Measurements from ENCODE around the gene RCC2.
A peak's percentile ranks its signal among the peaks of the same experiment; 100 is the strongest.

Gene RCC2

GRCh38 chr1:17369466-17369865 lies 70.0 kb downstream of the RCC2 start:
- TF ChIP-seq SCRT2 (tag by site-specific recombination; IDR thresholded peaks at IDR 0.05) (peak; percentile 59), SCRT1 (tag by site-specific recombination; IDR thresholded peaks at IDR 0.05; ENCODE audit: borderline replicate concordance) (peak; percentile 41; the same call in 1 of the 2 replicates), ZNF341 (tag by site-specific recombination; IDR thresholded peaks at IDR 0.05; ENCODE audit: low read depth) (no peak)
- Histone ChIP-seq H3K36me3 (ENCODE audit: control insufficient read depth in 2 of 2, insufficient read depth in 1 of 2, low read length in 2 of 2) (no peaks in the 10 kb centered on the region), H3K27ac (ENCODE audit: extremely low read depth, low read depth, low read length) (no peak overlapping the region), H3K9me3 (ENCODE audit: control insufficient read depth, insufficient read depth, low read depth, low read length) (no peaks in the 10 kb centered on the region), H3K4me3 (ENCODE audit: low read depth, low read length) (no peak overlapping the region), H3K4me1 (ENCODE audit: control insufficient read depth, insufficient read depth, low read length) (no peaks in the 10 kb centered on the region)
- CTCF ChIA-PET, result interaction anchor here (1.7 kb wide), 1 partner anchor 10 kb away, joined by 4 read pairs; no protein-coding TSS in a partner anchor
- POLR2A ChIA-PET, result no interaction called here

DNA sequence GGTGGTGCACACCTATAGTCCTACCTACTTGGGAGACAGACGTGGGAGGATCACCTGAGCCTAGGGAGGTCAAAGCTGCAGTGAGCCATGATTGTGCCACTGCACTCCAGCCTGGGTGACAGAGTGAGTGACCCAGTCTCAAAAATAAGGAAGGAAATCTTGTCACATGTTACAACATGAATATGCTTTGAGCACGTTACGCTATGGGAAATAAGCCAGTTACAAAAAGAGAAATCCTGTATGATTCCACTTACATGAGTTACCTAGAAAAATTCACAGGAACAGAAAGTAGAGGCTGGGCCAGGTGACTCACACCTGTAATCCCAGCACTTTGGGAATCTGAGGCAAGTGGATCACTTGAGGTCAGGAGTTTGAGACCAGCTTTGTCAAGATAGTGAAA lies 74.2 kb downstream of the RCC2 start:
- Histone ChIP-seq H3K36me3 (ENCODE audit: control insufficient read depth in 2 of 2, insufficient read depth in 1 of 2, low read length in 2 of 2) (no peaks in the 10 kb centered on the region), H3K4me3 (ENCODE audit: low read depth, low read length) (no peak overlapping the region), H3K4me1 (ENCODE audit: control insufficient read depth, insufficient read depth, low read length) (no peaks in the 10 kb centered on the region), H3K9me3 (ENCODE audit: control insufficient read depth, insufficient read depth, low read depth, low read length) (no peaks in the 10 kb centered on the region), H3K27ac (ENCODE audit: extremely low read depth, low read depth, low read length) (no peak overlapping the region)
- POLR2A ChIA-PET, result no interaction called here
- CTCF ChIA-PET, result no interaction called here
- TF ChIP-seq ZNF776 (tag by site-specific recombination; IDR thresholded peaks at IDR 0.05; ENCODE audit: borderline replicate concordance) (no peak), ZNF704 (tag by site-specific recombination; IDR thresholded peaks at IDR 0.05) (no peak), RBAK (tag by site-specific recombination; IDR thresholded peaks at IDR 0.05) (no peak), ZNF157 (tag by site-specific recombination; IDR thresholded peaks at IDR 0.05) (no peak), ZNF112 (tag by site-specific recombination; IDR thresholded peaks at IDR 0.05) (no peak), ZNF626 (tag by site-specific recombination; IDR thresholded peaks at IDR 0.05) (no peak), ZNF214 (tag by site-specific recombination; IDR thresholded peaks at IDR 0.05; ENCODE audit: borderline replicate concordance) (no peak), GLI2 (tag by site-specific recombination; IDR thresholded peaks at IDR 0.05; ENCODE audit: borderline replicate concordance, low read depth) (no peak), SETDB1 (IDR thresholded peaks at IDR 0.05; ENCODE audit: insufficient read length, low read length) (no peak), ZNF664 (tag by site-specific recombination; IDR thresholded peaks at IDR 0.05) (no peak), ZFP41 (tag by site-specific recombination; IDR thresholded peaks at IDR 0.05; ENCODE audit: borderline replicate concordance) (no peak)
- TF ChIP-seq, protein P1, sequence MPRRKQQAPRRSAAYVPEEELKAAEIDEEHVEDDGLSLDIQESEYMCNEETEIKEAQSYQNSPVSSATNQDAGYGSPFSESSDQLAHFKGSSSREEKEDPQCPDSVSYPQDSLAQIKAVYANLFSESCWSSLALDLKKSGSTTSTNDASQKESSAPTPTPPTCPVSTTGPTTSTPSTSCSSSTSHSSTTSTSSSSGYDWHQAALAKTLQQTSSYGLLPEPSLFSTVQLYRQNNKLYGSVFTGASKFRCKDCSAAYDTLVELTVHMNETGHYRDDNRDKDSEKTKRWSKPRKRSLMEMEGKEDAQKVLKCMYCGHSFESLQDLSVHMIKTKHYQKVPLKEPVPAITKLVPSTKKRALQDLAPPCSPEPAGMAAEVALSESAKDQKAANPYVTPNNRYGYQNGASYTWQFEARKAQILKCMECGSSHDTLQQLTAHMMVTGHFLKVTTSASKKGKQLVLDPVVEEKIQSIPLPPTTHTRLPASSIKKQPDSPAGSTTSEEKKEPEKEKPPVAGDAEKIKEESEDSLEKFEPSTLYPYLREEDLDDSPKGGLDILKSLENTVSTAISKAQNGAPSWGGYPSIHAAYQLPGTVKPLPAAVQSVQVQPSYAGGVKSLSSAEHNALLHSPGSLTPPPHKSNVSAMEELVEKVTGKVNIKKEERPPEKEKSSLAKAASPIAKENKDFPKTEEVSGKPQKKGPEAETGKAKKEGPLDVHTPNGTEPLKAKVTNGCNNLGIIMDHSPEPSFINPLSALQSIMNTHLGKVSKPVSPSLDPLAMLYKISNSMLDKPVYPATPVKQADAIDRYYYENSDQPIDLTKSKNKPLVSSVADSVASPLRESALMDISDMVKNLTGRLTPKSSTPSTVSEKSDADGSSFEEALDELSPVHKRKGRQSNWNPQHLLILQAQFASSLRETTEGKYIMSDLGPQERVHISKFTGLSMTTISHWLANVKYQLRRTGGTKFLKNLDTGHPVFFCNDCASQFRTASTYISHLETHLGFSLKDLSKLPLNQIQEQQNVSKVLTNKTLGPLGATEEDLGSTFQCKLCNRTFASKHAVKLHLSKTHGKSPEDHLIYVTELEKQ (tag by site-specific recombination; IDR thresholded peaks at IDR 0.05; ENCODE audit: borderline replicate concordance), result no peak

GRCh38 chr1:17363771-17364170 lies 75.7 kb downstream of the RCC2 start:
- Histone ChIP-seq H3K36me3 (ENCODE audit: control insufficient read depth in 2 of 2, insufficient read depth in 1 of 2, low read length in 2 of 2) (no peaks in the 10 kb centered on the region), H3K4me1 (ENCODE audit: control insufficient read depth, insufficient read depth, low read length) (no peaks in the 10 kb centered on the region), H3K27ac (ENCODE audit: extremely low read depth, low read depth, low read length) (no peak overlapping the region), H3K9me3 (ENCODE audit: control insufficient read depth, insufficient read depth, low read depth, low read length) (no peaks in the 10 kb centered on the region), H3K4me3 (ENCODE audit: low read depth, low read length) (no peak overlapping the region)
- POLR2A ChIA-PET, result no interaction called here
- CTCF ChIA-PET, result no interaction called here
- TF ChIP-seq GLI4 (tag by site-specific recombination; IDR thresholded peaks at IDR 0.05) (no peak), ZNF501 (tag by site-specific recombination; IDR thresholded peaks at IDR 0.05) (no peak), GLIS2 (tag by site-specific recombination; IDR thresholded peaks at IDR 0.05) (no peak), MZF1 (tag by site-specific recombination; IDR thresholded peaks at IDR 0.05; ENCODE audit: borderline replicate concordance) (no peak), ZEB2 (tag by site-specific recombination; IDR thresholded peaks at IDR 0.05) (no peak), ZNF48 (tag by site-specific recombination; IDR thresholded peaks at IDR 0.05) (no peak)
- TF ChIP-seq, protein P2, sequence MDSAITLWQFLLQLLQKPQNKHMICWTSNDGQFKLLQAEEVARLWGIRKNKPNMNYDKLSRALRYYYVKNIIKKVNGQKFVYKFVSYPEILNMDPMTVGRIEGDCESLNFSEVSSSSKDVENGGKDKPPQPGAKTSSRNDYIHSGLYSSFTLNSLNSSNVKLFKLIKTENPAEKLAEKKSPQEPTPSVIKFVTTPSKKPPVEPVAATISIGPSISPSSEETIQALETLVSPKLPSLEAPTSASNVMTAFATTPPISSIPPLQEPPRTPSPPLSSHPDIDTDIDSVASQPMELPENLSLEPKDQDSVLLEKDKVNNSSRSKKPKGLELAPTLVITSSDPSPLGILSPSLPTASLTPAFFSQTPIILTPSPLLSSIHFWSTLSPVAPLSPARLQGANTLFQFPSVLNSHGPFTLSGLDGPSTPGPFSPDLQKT (IDR thresholded peaks at IDR 0.05; ENCODE audit: borderline replicate concordance, low read depth, low read length), result no peak
- TF ChIP-seq, protein P3, sequence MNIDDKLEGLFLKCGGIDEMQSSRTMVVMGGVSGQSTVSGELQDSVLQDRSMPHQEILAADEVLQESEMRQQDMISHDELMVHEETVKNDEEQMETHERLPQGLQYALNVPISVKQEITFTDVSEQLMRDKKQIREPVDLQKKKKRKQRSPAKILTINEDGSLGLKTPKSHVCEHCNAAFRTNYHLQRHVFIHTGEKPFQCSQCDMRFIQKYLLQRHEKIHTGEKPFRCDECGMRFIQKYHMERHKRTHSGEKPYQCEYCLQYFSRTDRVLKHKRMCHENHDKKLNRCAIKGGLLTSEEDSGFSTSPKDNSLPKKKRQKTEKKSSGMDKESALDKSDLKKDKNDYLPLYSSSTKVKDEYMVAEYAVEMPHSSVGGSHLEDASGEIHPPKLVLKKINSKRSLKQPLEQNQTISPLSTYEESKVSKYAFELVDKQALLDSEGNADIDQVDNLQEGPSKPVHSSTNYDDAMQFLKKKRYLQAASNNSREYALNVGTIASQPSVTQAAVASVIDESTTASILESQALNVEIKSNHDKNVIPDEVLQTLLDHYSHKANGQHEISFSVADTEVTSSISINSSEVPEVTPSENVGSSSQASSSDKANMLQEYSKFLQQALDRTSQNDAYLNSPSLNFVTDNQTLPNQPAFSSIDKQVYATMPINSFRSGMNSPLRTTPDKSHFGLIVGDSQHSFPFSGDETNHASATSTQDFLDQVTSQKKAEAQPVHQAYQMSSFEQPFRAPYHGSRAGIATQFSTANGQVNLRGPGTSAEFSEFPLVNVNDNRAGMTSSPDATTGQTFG (tag by site-specific recombination; IDR thresholded peaks at IDR 0.05; ENCODE audit: borderline replicate concordance), result no peak
- TF ChIP-seq, protein P4, sequence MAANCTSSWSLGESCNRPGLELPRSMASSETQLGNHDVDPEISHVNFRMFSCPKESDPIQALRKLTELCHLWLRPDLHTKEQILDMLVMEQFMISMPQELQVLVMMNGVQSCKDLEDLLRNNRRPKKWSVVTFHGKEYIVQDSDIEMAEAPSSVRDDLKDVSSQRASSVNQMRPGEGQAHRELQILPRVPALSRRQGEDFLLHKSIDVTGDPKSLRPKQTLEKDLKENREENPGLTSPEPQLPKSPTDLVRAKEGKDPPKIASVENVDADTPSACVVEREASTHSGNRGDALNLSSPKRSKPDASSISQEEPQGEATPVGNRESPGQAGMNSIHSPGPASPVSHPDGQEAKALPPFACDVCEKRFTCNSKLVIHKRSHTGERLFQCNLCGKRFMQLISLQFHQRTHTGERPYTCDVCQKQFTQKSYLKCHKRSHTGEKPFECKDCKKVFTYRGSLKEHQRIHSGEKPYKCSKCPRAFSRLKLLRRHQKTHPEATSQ (tag by site-specific recombination; IDR thresholded peaks at IDR 0.05), result no peak

Data from HEK293 (cell line).